Left ventricle myocardium superior (tissue), 1 donor: ENCODE data around the gene HEMK1. TPM values are rescaled to one million over a fixed set of nuclear protein-coding genes. Genes with fewer than 3 reads are reported as not detected.

Source experiments
- ATAC-seq: fragments of 200-7000 bp; cut with Tn5 transposase; one replicate; pipeline ENCODE4 v1.9.1; 2020; ENCODE audit warnings: mild to moderate bottlenecking, moderate library complexity
- DNase-seq: peaks from one replicate; pipeline ENCODE4 v3.0.0-alpha.2; 2020
- intact Hi-C: fragments of 100-400 bp; cut with micrococcal nuclease; formaldehyde crosslinking; loops from one replicate; pipeline ENCODE4 v1.11.0; 2022
- total RNA-seq: library from RNA; stranded (reverse); fragmentation: NEBNext Ultra II Directional; extraction: Animal tissue kit (Norgen Biotek cat#: 25700); gene quantifications from one replicate; pipeline ENCODE4 v1.2.1, GENCODE V29; 2021
- donor health status: DM: no; HTN: yes; CAD: no; lungs with severe emphysema.

HEMK1 gene
- total RNA-seq, 1 donor from 2014 or later, result 15.3 TPM

- ATAC-seq (no peak), DNase-seq (peak; percentile 34)
- intact Hi-C loops, result no loop called here
These were observed 39.9 kb downstream of the HEMK1 start for GRCh38 chr3:50609071-50609762.

GRCh38 chr3:50609763-50610085 is 40.4 kb downstream of the HEMK1 start:
- DNase-seq (no peak), ATAC-seq (no peak)
- intact Hi-C loops, result no loop called here

- intact Hi-C loops, result no loop called here
- no peak for ATAC-seq
These were observed 41.1 kb downstream of the HEMK1 start for GRCh38 chr3:50610181-50610971.

GRCh38 chr3:50610992-50611463 is 41.7 kb downstream of the HEMK1 start:
- intact Hi-C loops, result no loop called here
- ATAC-seq, result no peak

More at GRCh38 chr3:50610181-50610971, 41.1 kb downstream of the HEMK1 start:
- DNase-seq, result peak; percentile 60

GRCh38 chr3:50611464-50612233 is 42.3 kb downstream of the HEMK1 start, which contains the start of gene CISH:
TSS of gene CISH (minus strand) at chr3:50611774. CDS start at chr3:50611650, 124 bp downstream.
- peak; percentile 80 for ATAC-seq
- intact Hi-C loops, result no loop called here

More at GRCh38 chr3:50610992-50611463, 41.7 kb downstream of the HEMK1 start:
- peak; percentile 46 for DNase-seq

GRCh38 chr3:50612234-50612882 is 43.0 kb downstream of the HEMK1 start:
- no peak for ATAC-seq
- intact Hi-C loops, result no loop called here
- DNase-seq, result no peak

More at GRCh38 chr3:50611464-50612233, 42.3 kb downstream of the HEMK1 start, which contains the start of gene CISH:
- DNase-seq, result peak; percentile 97

GRCh38 chr3:50612970-50613846 is 43.9 kb downstream of the HEMK1 start:
- DNase-seq, result no peak
- intact Hi-C loops, result no loop called here
- no peak for ATAC-seq

GRCh38 chr3:50615190-50615589 is 45.9 kb downstream of the HEMK1 start:
- ATAC-seq (no peak), DNase-seq (no peak)
- intact Hi-C loops, result no loop called here

- intact Hi-C loops, result no loop called here
These were observed 46.9 kb downstream of the HEMK1 start for GRCh38 chr3:50616003-50616769.

GRCh38 chr3:50616770-50617095 is 47.4 kb downstream of the HEMK1 start:
- DNase-seq, result peak; percentile 95
- intact Hi-C loops, result no loop called here
- peak; percentile 63 for ATAC-seq

More at GRCh38 chr3:50616003-50616769, 46.9 kb downstream of the HEMK1 start:
- peak; percentile 87 for DNase-seq
- peak; percentile 33 for ATAC-seq

GRCh38 chr3:50617096-50617791 is 47.9 kb downstream of the HEMK1 start, which contains the start of gene MAPKAPK3:
TSS of gene MAPKAPK3 (plus strand) at chr3:50617151. CDS start at chr3:50617566, 415 bp downstream.
- peak; percentile 23 for ATAC-seq
- DNase-seq, result peak; percentile 79
- intact Hi-C loops, result no loop called here

GRCh38 chr3:50617911-50618481 is 48.7 kb downstream of the HEMK1 start:
- DNase-seq (peak; percentile 84), ATAC-seq (peak; percentile 48)
- intact Hi-C loops, result no loop called here

- intact Hi-C loops, result no loop called here
- no peak for ATAC-seq
- DNase-seq, result no peak
These were observed 51.1 kb downstream of the HEMK1 start for GRCh38 chr3:50620420-50620819.

- DNase-seq (no peak), ATAC-seq (peak; percentile 0)
- intact Hi-C loops, result no loop called here
These were observed 51.5 kb downstream of the HEMK1 start for GRCh38 chr3:50620820-50621219.

- ATAC-seq, result no peak
- intact Hi-C loops, result no loop called here
- DNase-seq, result no peak
These were observed 53.6 kb downstream of the HEMK1 start for GRCh38 chr3:50622881-50623280.

- ATAC-seq, result no peak
- no peak for DNase-seq
- intact Hi-C loops, result no loop called here
These were observed 54.6 kb downstream of the HEMK1 start for GRCh38 chr3:50623840-50624474.
